ENCODE data around the gene SLC17A8. TPM values are rescaled to one million over a fixed set of nuclear protein-coding genes. Genes with fewer than 3 reads are reported as not detected.

SLC17A8 gene
- polyA plus RNA-seq, 1 of the 3 experiments (the other 2 are of a cell fraction) = not detected

DNA sequence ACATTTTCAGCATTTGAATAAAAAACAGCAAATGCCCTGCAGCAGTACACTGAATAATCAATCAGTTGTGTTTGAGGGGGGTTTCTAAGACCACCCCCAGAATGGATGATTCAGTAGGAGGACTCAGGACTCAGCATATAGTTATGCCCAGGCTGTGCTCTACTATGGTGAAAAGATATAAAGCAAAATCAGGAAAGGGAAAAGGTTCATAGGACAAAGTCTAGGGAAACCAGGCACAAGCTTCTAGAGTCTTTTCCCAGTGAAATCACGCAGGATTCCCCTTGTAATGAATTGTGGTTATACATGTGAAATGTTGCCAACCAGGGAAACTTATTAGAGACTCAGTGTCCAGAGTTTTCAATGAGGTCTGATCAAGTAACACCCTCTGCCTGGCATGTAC is 25.0 kb upstream of the SLC17A8 start:
- ChIA-PET CTCF (no interaction called here), POLR2A (no interaction called here)
- H3K9ac ChIP-seq = no peak overlapping the region
- H3K27me3 ChIP-seq (ENCODE audit: insufficient read depth) = no peaks in the 10 kb centered on the region
- no peak overlapping the region for H3K27ac ChIP-seq (ENCODE audit: low read depth in 2 of 2, low read length in 1 of 2)
- H3F3A ChIP-seq (replicated peaks; ENCODE audit: insufficient read depth) = peaks cover 4% of the 10 kb centered on the region
- H3K4me2 ChIP-seq = no peak overlapping the region
- H3K4me1 ChIP-seq (ENCODE audit: control insufficient read depth in 1 of 2, insufficient read depth in 2 of 2, low read depth in 1 of 2, low read length in 1 of 2) = no peaks in the 10 kb centered on the region
- no peaks in the 10 kb centered on the region for H3K9me3 ChIP-seq
- no peak for DNase-seq
- TF ChIP-seq NRF1 (IDR thresholded peaks at IDR 0.05; ENCODE audit: low read depth, low read length) (no peak), RFX5 (IDR thresholded peaks at IDR 0.05; ENCODE audit: low read length) (no peak), GABPA (IDR thresholded peaks at IDR 0.05; ENCODE audit: low read depth) (no peak), RCOR1 (IDR thresholded peaks at IDR 0.05; ENCODE audit: low read length) (no peak), MEF2A (IDR thresholded peaks at IDR 0.05; ENCODE audit: borderline replicate concordance, low read depth) (no peak), EZH2phosphoT487 (IDR thresholded peaks at IDR 0.05; ENCODE audit: borderline replicate concordance, low read depth) (no peak), ZBTB33 (IDR thresholded peaks at IDR 0.05; ENCODE audit: borderline replicate concordance, low read depth) (no peak), TCF12 (IDR thresholded peaks at IDR 0.05) (no peak), MXI1 (IDR thresholded peaks at IDR 0.05; ENCODE audit: low read depth, low read length) (no peak), RAD21 (IDR thresholded peaks at IDR 0.05; ENCODE audit: low read length) (no peak), IRF3 (IDR thresholded peaks at IDR 0.05; ENCODE audit: low read depth, low read length) (no peak), FOSL2 (IDR thresholded peaks at IDR 0.05; ENCODE audit: borderline replicate concordance, low read depth) (no peak), EP300 (IDR thresholded peaks at IDR 0.05; ENCODE audit: borderline replicate concordance in 1 of 2, low read depth in 1 of 2, low read length in 1 of 2) (no peak), REST (IDR thresholded peaks at IDR 0.05; ENCODE audit: low read depth, low read length) (no peak), JUND (IDR thresholded peaks at IDR 0.05) (no peak), POLR2AphosphoS5 (IDR thresholded peaks at IDR 0.05; ENCODE audit: low read depth, low read length) (no peak), ELF1 (IDR thresholded peaks at IDR 0.05) (no peak), TAF1 (IDR thresholded peaks at IDR 0.05; ENCODE audit: borderline replicate concordance, low read depth, low read length) (no peak)
- TF ChIP-seq, protein P1, sequence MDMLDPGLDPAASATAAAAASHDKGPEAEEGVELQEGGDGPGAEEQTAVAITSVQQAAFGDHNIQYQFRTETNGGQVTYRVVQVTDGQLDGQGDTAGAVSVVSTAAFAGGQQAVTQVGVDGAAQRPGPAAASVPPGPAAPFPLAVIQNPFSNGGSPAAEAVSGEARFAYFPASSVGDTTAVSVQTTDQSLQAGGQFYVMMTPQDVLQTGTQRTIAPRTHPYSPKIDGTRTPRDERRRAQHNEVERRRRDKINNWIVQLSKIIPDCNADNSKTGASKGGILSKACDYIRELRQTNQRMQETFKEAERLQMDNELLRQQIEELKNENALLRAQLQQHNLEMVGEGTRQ (IDR thresholded peaks at IDR 0.05; ENCODE audit: borderline replicate concordance, low read depth, low read length) = no peak
- TF ChIP-seq, protein P2, sequence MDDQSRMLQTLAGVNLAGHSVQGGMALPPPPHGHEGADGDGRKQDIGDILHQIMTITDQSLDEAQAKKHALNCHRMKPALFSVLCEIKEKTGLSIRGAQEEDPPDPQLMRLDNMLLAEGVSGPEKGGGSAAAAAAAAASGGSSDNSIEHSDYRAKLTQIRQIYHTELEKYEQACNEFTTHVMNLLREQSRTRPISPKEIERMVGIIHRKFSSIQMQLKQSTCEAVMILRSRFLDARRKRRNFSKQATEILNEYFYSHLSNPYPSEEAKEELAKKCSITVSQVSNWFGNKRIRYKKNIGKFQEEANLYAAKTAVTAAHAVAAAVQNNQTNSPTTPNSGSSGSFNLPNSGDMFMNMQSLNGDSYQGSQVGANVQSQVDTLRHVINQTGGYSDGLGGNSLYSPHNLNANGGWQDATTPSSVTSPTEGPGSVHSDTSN (IDR thresholded peaks at IDR 0.05) = no peak
- H3K9me2 ChIP-seq = no peaks in the 10 kb centered on the region
- 100% methylated on average over 1 of the region's 1 CpG for WGBS (ENCODE audit: low lambda C conversion rate)
- H2AFZ ChIP-seq (ENCODE audit: low read depth) = no peak overlapping the region
- H3K36me3 ChIP-seq (replicated peaks in 1 of 2; ENCODE audit: control insufficient read depth in 1 of 2, insufficient read depth in 2 of 2, low read length in 1 of 2) = peaks cover 73 to 74% of the 10 kb centered on the region in 2 experiments
- H3K79me2 ChIP-seq (ENCODE audit: insufficient read depth) = no peaks in the 10 kb centered on the region
- H4K20me1 ChIP-seq (ENCODE audit: insufficient read depth) = no peaks in the 10 kb centered on the region
- H3K4me3 ChIP-seq (ENCODE audit: low read depth in 2 of 2, low read length in 1 of 2) = no peak overlapping the region
